Neural progenitor cell (in vitro differentiated cells): ENCODE measurements around the gene SMIM15.

Experiments used
- CTCF ChIP-seq: fragments of 200-600 bp; sonication (generic); IDR thresholded peaks from 2 replicates; pipeline ENCODE4 v1.5.1; 2017; ENCODE audit warnings: antibody characterized with exemption, mild to moderate bottlenecking
- EZH2phosphoT487 ChIP-seq: fragments of 200-600 bp; sonication (generic); IDR thresholded peaks from 2 replicates; pipeline ENCODE4 v1.6.1; 2017; ENCODE audit warnings: antibody characterized with exemption

GRCh38 chr5:61159836-61160235 is 2.4 kb downstream of the SMIM15 start:
- no peak for TF ChIP-seq EZH2phosphoT487
- TF ChIP-seq CTCF = no peak
